Measurements from ENCODE around the gene CNOT11.

Gene CNOT11

GRCh38 chr2:101286684-101287083 is 34.0 kb downstream of the CNOT11 start:
- Histone ChIP-seq H3K79me2 (ENCODE audit: low read length) (peaks cover 25% of the 10 kb centered on the region), H3K4me2 (ENCODE audit: low read depth, low read length) (no peak overlapping the region), H3K9ac (ENCODE audit: low read length) (no peak overlapping the region), H3K36me3 (replicated peaks; ENCODE audit: insufficient read depth, low read length) (peaks cover 15% of the 10 kb centered on the region; the same call in 1 of the 2 replicates), H3F3A (ENCODE audit: insufficient read depth, low read length) (no peaks in the 10 kb centered on the region; the same call in 1 of the 2 replicates), H3K9me2 (replicated peaks; ENCODE audit: insufficient read depth, low read length) (no peaks in the 10 kb centered on the region), H2AFZ (ENCODE audit: low read length) (no peak overlapping the region), H3K9me3 (replicated peaks; ENCODE audit: insufficient read depth, low read length) (no peaks in the 10 kb centered on the region), H3K27me3 (replicated peaks; ENCODE audit: insufficient read depth, low read length) (no peaks in the 10 kb centered on the region), H3K4me1 (ENCODE audit: low read length) (no peaks in the 10 kb centered on the region), H4K20me1 (ENCODE audit: insufficient read depth, low read length) (no peaks in the 10 kb centered on the region), H3K27ac (ENCODE audit: low read length) (no peak overlapping the region), H3K4me3 (ENCODE audit: low read length) (no peak overlapping the region)
- TF ChIP-seq EZH2 (optimal IDR thresholded peaks at IDR 0.05; ENCODE audit: low read depth, low read length) (no peak), EZH2phosphoT487 (IDR thresholded peaks at IDR 0.05; ENCODE audit: low read length) (no peak), CTCF (IDR thresholded peaks at IDR 0.05; ENCODE audit: low read length) (no peak)
- DNase-seq = no peak

GRCh38 chr2:101287303-101287702 is 34.6 kb downstream of the CNOT11 start:
- Histone ChIP-seq H3K9me3 (replicated peaks; ENCODE audit: insufficient read depth, low read length) (no peaks in the 10 kb centered on the region), H3K36me3 (replicated peaks; ENCODE audit: insufficient read depth, low read length) (peaks cover 9% of the 10 kb centered on the region; the same call in 1 of the 2 replicates), H4K20me1 (ENCODE audit: insufficient read depth, low read length) (no peaks in the 10 kb centered on the region), H3K9me2 (replicated peaks; ENCODE audit: insufficient read depth, low read length) (no peaks in the 10 kb centered on the region), H3K9ac (ENCODE audit: low read length) (no peak overlapping the region), H3K79me2 (ENCODE audit: low read length) (peaks cover 22% of the 10 kb centered on the region), H2AFZ (ENCODE audit: low read length) (no peak overlapping the region), H3K4me3 (ENCODE audit: low read length) (no peak overlapping the region), H3K27me3 (replicated peaks; ENCODE audit: insufficient read depth, low read length) (no peaks in the 10 kb centered on the region), H3F3A (ENCODE audit: insufficient read depth, low read length) (no peaks in the 10 kb centered on the region; the same call in 1 of the 2 replicates), H3K4me2 (ENCODE audit: low read depth, low read length) (no peak overlapping the region), H3K4me1 (ENCODE audit: low read length) (no peaks in the 10 kb centered on the region), H3K27ac (ENCODE audit: low read length) (no peak overlapping the region)
- DNase-seq = no peak
- TF ChIP-seq EZH2 (optimal IDR thresholded peaks at IDR 0.05; ENCODE audit: low read depth, low read length) = no peak
- no peak for TF ChIP-seq CTCF (IDR thresholded peaks at IDR 0.05; ENCODE audit: low read length)
- TF ChIP-seq EZH2phosphoT487 (IDR thresholded peaks at IDR 0.05; ENCODE audit: low read length) = no peak

- Histone ChIP-seq H3K27ac (ENCODE audit: low read length) (no peak overlapping the region), H4K20me1 (ENCODE audit: insufficient read depth, low read length) (no peaks in the 10 kb centered on the region), H3K9me3 (replicated peaks; ENCODE audit: insufficient read depth, low read length) (no peaks in the 10 kb centered on the region), H3F3A (ENCODE audit: insufficient read depth, low read length) (no peaks in the 10 kb centered on the region), H3K36me3 (replicated peaks; ENCODE audit: insufficient read depth, low read length) (peaks cover 12% of the 10 kb centered on the region; the same call in 1 of the 2 replicates), H3K4me2 (ENCODE audit: low read depth, low read length) (no peak overlapping the region), H3K4me1 (ENCODE audit: low read length) (no peaks in the 10 kb centered on the region), H3K27me3 (replicated peaks; ENCODE audit: insufficient read depth, low read length) (no peaks in the 10 kb centered on the region), H3K9me2 (replicated peaks; ENCODE audit: insufficient read depth, low read length) (no peaks in the 10 kb centered on the region), H3K9ac (ENCODE audit: low read length) (no peak overlapping the region), H3K79me2 (ENCODE audit: low read length) (peaks cover 38% of the 10 kb centered on the region), H2AFZ (ENCODE audit: low read length) (no peak overlapping the region), H3K4me3 (ENCODE audit: low read length) (no peak overlapping the region)
- DNase-seq = no peak
- TF ChIP-seq CTCF (IDR thresholded peaks at IDR 0.05; ENCODE audit: low read length) (no peak), EZH2 (optimal IDR thresholded peaks at IDR 0.05; ENCODE audit: low read depth, low read length) (no peak), EZH2phosphoT487 (IDR thresholded peaks at IDR 0.05; ENCODE audit: low read length) (no peak)
These were observed 38.0 kb downstream of the CNOT11 start for GRCh38 chr2:101290711-101291110.
